GM18909 (cell line): ENCODE data around the gene NID1.
"Not testable (repeated sequence)": the region's sequence is repeated elsewhere in the genome, so short reads cannot be mapped to it uniquely, and the experiment has no call there.

ENCODE experiments used
- ATAC-seq: cut with Tn5 transposase; IDR thresholded peaks from one replicate; pipeline ENCODE4 v1.9.1; 2021; ENCODE audit warnings: mild to moderate bottlenecking; ENCODE audit not compliant: unreplicated experiment, poor library complexity

The NID1 gene

DNA sequence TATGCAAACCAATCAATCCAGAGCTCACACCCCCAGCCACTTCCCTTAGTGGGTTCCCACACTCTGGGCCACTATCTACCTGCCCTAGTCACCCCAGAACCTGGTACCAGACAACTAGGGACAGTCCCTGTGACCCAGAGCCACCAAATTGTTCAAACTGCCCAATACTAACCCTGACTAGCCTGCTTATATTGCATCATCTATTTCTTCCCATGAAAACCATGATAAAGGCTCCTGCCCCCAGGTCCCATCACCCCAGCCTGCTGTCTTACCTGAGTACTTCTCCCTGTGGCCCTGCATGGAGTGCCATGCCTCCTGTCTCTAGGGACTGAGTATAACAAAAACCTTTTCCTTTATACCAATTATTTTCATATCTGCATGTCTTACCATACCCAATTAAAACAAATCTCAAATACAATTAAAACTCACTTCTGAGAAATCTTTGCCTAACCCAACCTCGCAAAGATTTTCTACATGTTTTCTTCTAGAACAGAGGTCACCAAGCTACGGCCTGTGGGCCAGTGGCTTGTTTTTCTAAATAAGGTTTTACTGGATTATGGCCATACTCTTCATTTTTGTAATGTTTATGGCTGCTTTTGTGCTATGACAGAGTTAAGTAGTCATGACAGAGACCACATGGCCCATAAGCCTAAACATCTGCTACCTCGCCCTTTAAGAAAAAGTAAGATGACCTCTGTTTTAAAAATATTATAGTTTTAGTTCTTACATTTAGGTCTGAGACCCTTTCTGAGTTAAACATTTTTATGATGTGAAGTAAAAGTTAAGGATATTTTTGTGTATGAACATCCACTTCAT, 31.0 kb upstream of the NID1 start:
- no peak for ATAC-seq

- ATAC-seq, result no peak
Measured at GRCh38 chr1:236092899-236093298, 28.0 kb upstream of the NID1 start.

DNA sequence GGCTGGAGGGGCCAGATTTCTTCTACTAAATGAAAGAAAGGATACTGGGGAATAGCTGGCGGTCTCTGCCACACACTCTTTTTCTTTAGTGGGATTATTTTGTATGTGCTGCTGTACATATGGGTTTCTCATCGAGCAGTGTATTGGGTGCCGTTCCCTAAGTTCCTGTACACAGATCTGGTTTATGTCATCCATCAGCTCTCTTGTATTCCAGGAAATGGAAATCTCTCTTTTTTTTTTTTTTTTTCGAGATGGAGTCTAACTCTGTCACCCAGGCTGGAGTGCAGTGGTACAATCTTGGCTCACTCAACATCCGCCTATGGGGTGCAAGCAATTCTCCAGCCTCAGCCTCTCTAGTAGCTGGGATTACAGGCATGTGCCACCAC, 27.0 kb upstream of the NID1 start:
- no peak for ATAC-seq

GRCh38 chr1:236090741-236091147, 25.9 kb upstream of the NID1 start:
- no peak for ATAC-seq

GRCh38 chr1:236089046-236089773, 24.3 kb upstream of the NID1 start:
- no peak for ATAC-seq

DNA sequence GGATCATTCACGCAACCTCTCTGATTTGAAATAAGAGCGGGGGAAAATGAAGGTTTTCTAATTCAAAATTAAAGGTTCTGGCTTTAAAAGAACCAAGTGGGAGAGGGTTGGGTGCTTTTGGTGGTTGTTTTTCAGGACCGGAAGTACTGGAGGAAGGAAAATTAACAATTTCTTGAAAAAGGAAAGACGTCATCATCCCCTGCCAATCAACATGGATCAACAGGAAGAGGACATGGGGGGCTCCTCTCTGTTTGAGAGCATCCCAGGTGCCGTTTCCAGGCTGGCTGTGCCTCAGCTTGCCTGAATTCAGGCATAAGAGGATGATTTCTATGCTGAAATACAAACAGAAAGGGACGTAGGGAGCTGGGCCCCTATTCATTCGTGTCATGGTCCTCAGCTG, 21.6 kb upstream of the NID1 start:
- ATAC-seq, result no peak

DNA sequence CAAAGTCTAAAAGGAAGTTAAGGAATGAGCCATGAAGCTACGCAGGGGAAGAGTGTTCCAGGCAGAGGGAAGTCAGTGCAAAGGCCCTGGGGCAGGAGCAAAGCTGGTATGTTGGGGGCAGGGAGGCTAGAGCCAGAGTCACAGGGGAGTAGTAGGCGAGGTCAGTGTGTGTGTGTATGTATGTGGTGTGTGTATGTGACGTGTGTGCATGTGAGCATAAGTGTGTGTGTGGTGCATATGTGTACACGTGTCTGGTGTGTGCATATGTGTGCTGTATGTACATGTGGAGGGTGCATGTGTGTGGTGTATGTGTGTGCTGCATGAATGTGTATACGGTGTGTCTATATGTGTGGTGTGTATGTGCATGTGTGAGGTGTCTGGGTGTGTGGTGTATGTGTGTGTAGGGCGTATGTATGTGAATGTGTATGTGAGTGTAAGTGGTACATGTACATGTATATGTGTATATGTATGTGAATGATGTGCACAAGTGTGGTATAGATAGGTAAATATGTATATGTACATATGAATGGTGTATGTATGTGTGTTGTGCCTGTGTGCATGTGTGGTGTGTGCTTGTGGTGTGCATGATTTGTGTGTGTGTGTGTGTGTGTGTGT, 20.8 kb upstream of the NID1 start:
- no peak for ATAC-seq

DNA sequence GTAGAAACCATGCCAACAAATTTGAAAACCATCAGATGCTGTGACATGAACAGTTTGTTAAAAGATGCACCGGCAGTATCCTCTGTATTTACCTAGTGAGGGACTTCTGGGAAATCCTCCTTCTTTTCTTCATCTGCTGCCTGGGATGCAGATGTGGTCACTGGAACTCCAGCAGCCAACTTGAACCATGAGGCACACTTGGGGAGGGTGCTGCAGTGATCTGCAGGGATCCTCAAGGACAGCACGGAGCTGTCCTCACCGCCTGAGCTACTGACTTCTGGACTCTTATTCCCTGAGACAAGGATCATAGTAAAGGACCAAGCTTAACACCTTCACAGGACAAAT, 19.5 kb upstream of the NID1 start:
- ATAC-seq, result no peak

DNA sequence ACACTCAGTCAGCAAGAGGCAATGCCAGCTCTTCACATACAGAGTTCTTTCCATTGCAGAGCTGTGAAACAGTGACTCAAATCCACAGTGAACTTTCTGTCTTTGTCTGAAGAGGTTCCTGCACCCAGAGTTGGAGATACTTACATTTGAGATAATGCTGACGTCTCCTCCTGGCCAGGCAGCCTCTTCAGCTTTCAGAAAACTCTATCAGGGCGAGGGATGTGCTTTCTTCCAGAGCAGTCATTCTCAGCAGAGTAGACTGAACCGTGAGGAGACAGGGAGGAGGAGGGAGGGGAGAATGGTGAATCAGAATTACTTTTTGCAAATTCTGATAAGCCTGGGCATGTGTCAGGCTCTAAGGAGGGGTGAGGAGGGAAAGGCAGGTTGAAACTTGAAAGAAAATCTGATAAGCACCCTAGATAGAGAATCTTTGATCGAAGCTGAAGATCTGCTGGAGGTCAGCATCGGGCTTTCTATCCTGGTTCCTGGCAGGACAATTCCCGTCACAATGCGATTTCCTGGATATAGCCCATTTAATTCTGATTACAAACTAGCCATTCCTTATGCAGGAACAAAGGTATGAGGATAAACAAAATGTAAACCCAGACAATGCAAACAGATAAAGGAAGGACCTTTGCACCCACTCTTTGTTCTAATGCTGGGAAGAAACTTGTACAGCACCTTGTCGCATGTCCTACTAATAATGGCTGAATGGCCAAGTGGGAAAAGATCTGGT, 18.9 kb upstream of the NID1 start:
- ATAC-seq, result no peak

DNA sequence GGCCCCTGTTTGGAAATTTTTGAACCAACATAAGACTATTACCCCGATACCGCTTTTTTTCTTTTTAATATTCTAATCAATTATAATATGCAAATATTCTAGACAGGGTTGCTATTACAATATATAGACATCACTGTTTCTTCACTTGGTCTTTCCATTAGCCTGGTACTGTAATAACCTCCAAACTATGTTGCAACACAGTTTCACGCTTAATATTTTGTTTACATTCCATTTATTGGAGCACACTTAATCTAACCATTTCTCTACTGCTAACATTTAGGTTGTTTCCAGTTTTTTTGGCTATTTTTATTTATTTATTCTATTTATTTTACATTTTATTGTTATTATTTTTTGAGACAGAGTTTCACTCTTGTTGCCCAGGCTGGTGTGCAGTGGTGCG, 17.6 kb upstream of the NID1 start:
- no peak for ATAC-seq

- no peak for ATAC-seq
Measured at GRCh38 chr1:236081546-236082227, 16.8 kb upstream of the NID1 start.

DNA sequence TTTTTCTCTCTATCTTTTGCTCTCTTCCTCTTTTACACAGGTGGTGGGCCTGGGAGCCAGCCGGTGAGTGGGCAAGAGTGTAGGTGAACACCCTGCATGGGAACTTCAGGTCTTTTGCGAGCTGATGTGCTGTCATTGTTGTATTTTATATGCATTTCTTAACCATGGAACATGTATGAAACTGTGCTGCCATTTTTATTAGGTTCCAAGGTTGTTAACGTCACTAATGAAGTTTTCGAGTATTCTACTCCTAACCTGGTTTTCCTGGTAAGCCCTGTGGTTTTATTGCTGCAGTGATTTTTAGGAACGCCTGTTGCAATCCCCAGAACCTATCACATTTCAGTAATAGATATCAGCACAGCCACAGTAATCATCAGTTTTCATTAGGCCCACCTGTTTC, 14.8 kb upstream of the NID1 start:
- no peak for ATAC-seq

- no peak for ATAC-seq
Measured at GRCh38 chr1:236078993-236079392, 14.1 kb upstream of the NID1 start.

DNA sequence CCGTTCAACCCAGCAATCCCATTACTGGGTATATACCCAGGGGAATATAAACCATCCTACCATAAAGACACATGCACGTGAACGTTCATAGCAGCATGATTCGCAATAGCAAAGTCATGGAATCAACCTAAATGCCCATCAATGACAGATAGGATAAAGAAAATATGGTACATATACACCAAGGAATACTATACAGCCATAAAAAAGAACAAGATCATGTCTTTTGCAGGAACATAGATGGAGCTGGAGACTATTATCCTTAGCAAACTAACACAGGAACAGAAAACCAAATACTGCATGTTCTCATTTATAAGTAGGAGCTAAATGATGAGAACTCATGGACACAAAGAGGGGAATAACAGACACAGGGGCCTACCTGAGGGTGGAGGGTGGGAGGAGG, 13.2 kb upstream of the NID1 start:
- ATAC-seq, result not testable (repeated sequence)

- no peak for ATAC-seq
Measured at GRCh38 chr1:236075848-236076247, 11.0 kb upstream of the NID1 start.

GRCh38 chr1:236073307-236073897, 8.5 kb upstream of the NID1 start:
- ATAC-seq, result no peak

- no peak for ATAC-seq
Measured at GRCh38 chr1:236072001-236072400, 7.1 kb upstream of the NID1 start.

DNA sequence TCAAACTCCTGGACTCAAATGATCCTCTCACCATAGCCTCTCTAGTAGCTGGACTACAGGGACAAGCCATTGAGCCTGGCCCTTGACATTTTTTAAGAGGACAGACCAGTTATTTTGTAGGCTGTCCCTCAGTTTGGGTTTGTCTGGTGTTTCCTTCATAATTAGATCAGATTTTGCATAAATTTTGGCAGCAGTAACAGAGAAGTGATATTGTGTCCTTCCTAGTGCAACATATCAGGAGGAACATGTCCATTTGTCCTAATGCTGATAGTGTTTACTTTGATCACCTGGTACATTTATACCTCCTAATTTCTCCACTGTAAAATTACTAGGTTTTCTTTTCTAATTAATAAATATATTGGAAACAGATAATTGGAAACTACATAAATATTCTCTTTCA, 5.9 kb upstream of the NID1 start:
- no peak for ATAC-seq

DNA sequence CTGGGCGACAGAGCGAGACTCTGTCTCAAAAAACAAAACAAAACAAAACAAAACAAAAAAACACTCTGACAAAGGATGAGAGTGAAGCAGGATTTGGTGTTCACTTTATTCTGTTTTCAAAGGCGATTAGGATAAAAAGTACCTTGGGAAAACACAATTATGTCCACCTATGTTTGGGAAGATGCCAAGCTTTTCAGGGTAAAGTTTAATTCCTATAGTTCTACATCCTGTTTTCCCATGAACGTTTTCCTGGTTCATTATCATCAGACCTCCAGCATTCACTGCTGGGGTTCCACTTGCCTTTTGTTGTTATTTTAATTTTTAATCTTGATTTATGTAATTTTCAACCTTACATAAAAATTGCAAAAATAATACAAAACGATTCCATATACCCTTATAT, 4.9 kb upstream of the NID1 start:
- no peak for ATAC-seq

DNA sequence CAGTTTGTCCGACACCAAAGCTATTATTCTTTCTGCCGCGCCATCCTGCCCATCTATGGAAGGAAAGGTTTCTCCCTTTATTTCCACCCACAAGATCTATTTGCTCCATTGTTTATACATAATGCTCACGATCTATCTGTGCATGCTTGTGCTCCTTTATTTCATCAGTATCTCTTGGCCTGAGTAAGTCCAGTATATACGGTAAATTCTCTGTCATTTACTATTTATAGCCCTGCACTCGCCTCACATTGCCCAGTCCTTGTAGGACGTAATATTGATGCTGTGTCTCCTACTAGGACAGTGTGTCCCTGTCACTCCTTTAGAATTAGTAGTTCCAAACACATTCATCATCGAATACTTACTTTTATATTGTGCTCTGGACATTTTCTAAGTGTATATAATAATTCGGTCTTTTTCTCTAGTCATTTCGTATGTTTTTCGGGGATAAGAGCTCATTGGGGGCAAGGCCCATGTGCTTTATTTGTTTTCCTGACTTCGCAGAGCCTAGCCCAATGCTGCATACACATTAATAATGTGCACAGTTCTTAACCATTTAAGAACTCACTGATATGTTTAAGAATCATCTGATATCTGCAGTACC, 3.1 kb upstream of the NID1 start:
- ATAC-seq, result no peak
